ENCODE data around the gene TMEM94.

DNA sequence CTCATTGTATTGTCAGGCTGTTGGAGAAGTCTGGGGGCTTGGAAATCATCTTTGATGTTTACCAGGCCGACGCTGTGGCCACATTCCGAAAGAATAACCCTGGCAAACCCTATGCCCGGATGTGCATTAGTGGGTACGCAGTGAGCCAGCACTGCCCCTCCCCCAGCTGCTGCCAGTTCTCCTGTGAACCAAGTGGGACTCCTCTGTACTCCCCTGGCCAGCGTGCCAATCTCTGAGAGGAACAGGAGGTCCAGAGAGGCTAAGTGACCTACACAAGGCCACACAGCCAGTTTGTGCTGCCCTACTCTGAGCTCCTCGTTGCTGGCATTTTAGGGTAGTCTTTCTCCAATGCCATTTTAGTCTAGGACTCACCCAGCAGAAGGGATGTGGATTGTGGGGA is 67.2 kb downstream of the TMEM94 start:
- TF ChIP-seq, protein P1, sequence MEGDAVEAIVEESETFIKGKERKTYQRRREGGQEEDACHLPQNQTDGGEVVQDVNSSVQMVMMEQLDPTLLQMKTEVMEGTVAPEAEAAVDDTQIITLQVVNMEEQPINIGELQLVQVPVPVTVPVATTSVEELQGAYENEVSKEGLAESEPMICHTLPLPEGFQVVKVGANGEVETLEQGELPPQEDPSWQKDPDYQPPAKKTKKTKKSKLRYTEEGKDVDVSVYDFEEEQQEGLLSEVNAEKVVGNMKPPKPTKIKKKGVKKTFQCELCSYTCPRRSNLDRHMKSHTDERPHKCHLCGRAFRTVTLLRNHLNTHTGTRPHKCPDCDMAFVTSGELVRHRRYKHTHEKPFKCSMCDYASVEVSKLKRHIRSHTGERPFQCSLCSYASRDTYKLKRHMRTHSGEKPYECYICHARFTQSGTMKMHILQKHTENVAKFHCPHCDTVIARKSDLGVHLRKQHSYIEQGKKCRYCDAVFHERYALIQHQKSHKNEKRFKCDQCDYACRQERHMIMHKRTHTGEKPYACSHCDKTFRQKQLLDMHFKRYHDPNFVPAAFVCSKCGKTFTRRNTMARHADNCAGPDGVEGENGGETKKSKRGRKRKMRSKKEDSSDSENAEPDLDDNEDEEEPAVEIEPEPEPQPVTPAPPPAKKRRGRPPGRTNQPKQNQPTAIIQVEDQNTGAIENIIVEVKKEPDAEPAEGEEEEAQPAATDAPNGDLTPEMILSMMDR (IDR thresholded peaks at IDR 0.05) = no peak
- no peak for TF ChIP-seq POLR2AphosphoS5 (IDR thresholded peaks at IDR 0.05)
- no peak for TF ChIP-seq POLR2A (IDR thresholded peaks at IDR 0.05)
- TF ChIP-seq EP300 (IDR thresholded peaks at IDR 0.05) = no peak

All from gastroesophageal sphincter (tissue), 3 donors.